ENCODE data around the gene ASCC3. TPM values are rescaled to one million over a fixed set of nuclear protein-coding genes. Genes with fewer than 3 reads are reported as not detected.

The ASCC3 gene
- polyA plus RNA-seq, 2 of the 4 experiments (the other 2 are of a cell fraction) = 17.4 to 35.3 TPM

- whole genome bisulfite sequencing (ENCODE audit: missing lambda C conversion rate) = 70% methylated on average over 5 of the region's 5 CpGs
- Histone ChIP-seq H3K9me3 (no peaks in the 10 kb centered on the region), H3K4me2 (no peak overlapping the region), H3K4me1 (no peaks in the 10 kb centered on the region), H3K27ac (no peak overlapping the region), H3K4me3 (no peak overlapping the region)
- ChIA-PET CTCF (no interaction called here), POLR2A (no interaction called here)
- DNase-seq (ENCODE audit: low read depth in 1 of 2, low spot score in 1 of 2) (no peak), ATAC-seq (no peak), FAIRE-seq (no peak)
- no peak for TF ChIP-seq ATOH8 (CRISPR knock-in tag; IDR thresholded peaks at IDR 0.05; ENCODE audit: low read depth)
- TF ChIP-seq MAZ (IDR thresholded peaks at IDR 0.05; ENCODE audit: borderline replicate concordance, low read depth, low read length) = no peak
- no peak for TF ChIP-seq HEYL (CRISPR knock-in tag; IDR thresholded peaks at IDR 0.05)
- no peak for TF ChIP-seq MAFK (IDR thresholded peaks at IDR 0.05; ENCODE audit: partially characterized antibody)
- no peak for TF ChIP-seq CHD4 (IDR thresholded peaks at IDR 0.05; ENCODE audit: borderline replicate concordance)
- TF ChIP-seq GATA3 (IDR thresholded peaks at IDR 0.05; ENCODE audit: borderline replicate concordance) = no peak
- no peak for TF ChIP-seq E2F6 (IDR thresholded peaks at IDR 0.05; ENCODE audit: borderline replicate concordance, low read depth)
- TF ChIP-seq RCOR1 (IDR thresholded peaks at IDR 0.05; ENCODE audit: low read depth, low read length) = no peak
- no peak for TF ChIP-seq SMC3 (IDR thresholded peaks at IDR 0.05)
- no peak for TF ChIP-seq EP300 (IDR thresholded peaks at IDR 0.05)
- no peak for TF ChIP-seq FOSB (CRISPR knock-in tag; IDR thresholded peaks at IDR 0.05)
These were observed 396.7 kb downstream of the ASCC3 start for GRCh38 chr6:100484474-100484873.

GRCh38 chr6:100482698-100483097, 398.4 kb downstream of the ASCC3 start:
- Histone ChIP-seq H3K4me3 (no peak overlapping the region), H3K4me1 (peaks cover 6% of the 10 kb centered on the region; the same call in 1 of the 3 replicates), H3K27ac (no peak overlapping the region), H3K4me2 (no peak overlapping the region), H3K9me3 (no peaks in the 10 kb centered on the region)
- 49% methylated on average over 2 of the region's 2 CpGs for WGBS (ENCODE audit: missing lambda C conversion rate)
- ChIA-PET CTCF (interaction anchor here (1.5 kb wide), 1 partner anchor 366 kb away, joined by 6 read pairs; no protein-coding TSS in a partner anchor), POLR2A (no interaction called here)
- no peak for DNase-seq (ENCODE audit: low read depth in 1 of 2, low spot score in 1 of 2)
- no peak for ATAC-seq
- no peak for FAIRE-seq
- no peak for TF ChIP-seq TFCP2L1 (CRISPR knock-in tag; IDR thresholded peaks at IDR 0.05)
- no peak for TF ChIP-seq RCOR1 (IDR thresholded peaks at IDR 0.05; ENCODE audit: low read depth, low read length)
- no peak for TF ChIP-seq TP53 (CRISPR knock-in tag; IDR thresholded peaks at IDR 0.05)
- TF ChIP-seq ZSCAN20 (CRISPR knock-in tag; IDR thresholded peaks at IDR 0.05) = no peak
- no peak for TF ChIP-seq JUN (IDR thresholded peaks at IDR 0.05)
- no peak for TF ChIP-seq ZC3H11A (IDR thresholded peaks at IDR 0.05)
- no peak for TF ChIP-seq MAZ (IDR thresholded peaks at IDR 0.05; ENCODE audit: borderline replicate concordance, low read depth, low read length)

- ChIA-PET CTCF (interaction anchor here (0.6 to 3.1 kb wide), 20 partner anchors 9 to 386 kb away, joined by 3 to 36 read pairs (median 3); no protein-coding TSS in a partner anchor), POLR2A (no interaction called here)
- no peak for FAIRE-seq
- 40% methylated on average over 3 of the region's 3 CpGs for WGBS (ENCODE audit: missing lambda C conversion rate)
- no peaks in the 10 kb centered on the region for H3K9me3 ChIP-seq
- no peak overlapping the region for H3K4me2 ChIP-seq
- H3K27ac ChIP-seq = peak overlapping the region in 1 of 2 experiments; percentile 46; a peak in 3 of 6 replicates
- ATAC-seq = peak; percentile 66 to 76; a peak in 4 of 6 replicates
- H3K4me1 ChIP-seq = peaks cover 13% of the 10 kb centered on the region; the same call in 2 of the 3 replicates
- H3K4me3 ChIP-seq = no peak overlapping the region
- peak in 1 of 2 experiments; percentile 45 for DNase-seq (ENCODE audit: low read depth in 1 of 2, low spot score in 1 of 2)
- TF ChIP-seq CTCF (IDR thresholded peaks at IDR 0.05) (peak; percentile 76), ELK1 (IDR thresholded peaks at IDR 0.05; ENCODE audit: low read depth, low read length) (no peak), CBX8 (IDR thresholded peaks at IDR 0.05) (no peak), E2F6 (IDR thresholded peaks at IDR 0.05; ENCODE audit: borderline replicate concordance, low read depth) (no peak), MAZ (IDR thresholded peaks at IDR 0.05; ENCODE audit: borderline replicate concordance, low read depth, low read length) (no peak), CHD4 (IDR thresholded peaks at IDR 0.05; ENCODE audit: borderline replicate concordance) (no peak), CEBPB (IDR thresholded peaks at IDR 0.05) (no peak), HOXB13 (CRISPR knock-in tag; IDR thresholded peaks at IDR 0.05; ENCODE audit: low read depth) (no peak), RARB (CRISPR knock-in tag; IDR thresholded peaks at IDR 0.05) (no peak), SMC3 (IDR thresholded peaks at IDR 0.05) (peak; percentile 87), RAD21 (conservative IDR thresholded peaks at IDR 0.05 in 1 of 2, IDR thresholded peaks at IDR 0.05 in 1 of 2) (peak; percentile 85 to 88), HOXA7 (CRISPR knock-in tag; IDR thresholded peaks at IDR 0.05) (no peak), ZNF302 (CRISPR knock-in tag; IDR thresholded peaks at IDR 0.05) (no peak), EHMT2 (IDR thresholded peaks at IDR 0.05; ENCODE audit: low read depth) (no peak), ESRRA (IDR thresholded peaks at IDR 0.05; ENCODE audit: borderline replicate concordance, low read length) (peak; percentile 86), HEYL (CRISPR knock-in tag; IDR thresholded peaks at IDR 0.05) (no peak), GATA3 (IDR thresholded peaks at IDR 0.05; ENCODE audit: borderline replicate concordance) (no peak)
These were observed 401.7 kb downstream of the ASCC3 start for GRCh38 chr6:100479179-100480035.
